Stimulated activated CD4-positive, alpha-beta T cell treated with anti-CD3 and anti-CD28 coated beads, Interleukin-15, amount 100 ng/mL, for 1 hour (primary cell): ENCODE data around the gene ROBO1.
"Not testable (repeated sequence)": the region's sequence is repeated elsewhere in the genome, so short reads cannot be mapped to it uniquely, and the experiment has no call there.

Source experiments
- DNase-seq, 2 donors: peaks; one replicate each; pipeline ENCODE4 v3.0.0-alpha.2; 2020; ENCODE audit warnings: low read depth in 1 of 2, low spot score in 1 of 2

Gene ROBO1

DNA sequence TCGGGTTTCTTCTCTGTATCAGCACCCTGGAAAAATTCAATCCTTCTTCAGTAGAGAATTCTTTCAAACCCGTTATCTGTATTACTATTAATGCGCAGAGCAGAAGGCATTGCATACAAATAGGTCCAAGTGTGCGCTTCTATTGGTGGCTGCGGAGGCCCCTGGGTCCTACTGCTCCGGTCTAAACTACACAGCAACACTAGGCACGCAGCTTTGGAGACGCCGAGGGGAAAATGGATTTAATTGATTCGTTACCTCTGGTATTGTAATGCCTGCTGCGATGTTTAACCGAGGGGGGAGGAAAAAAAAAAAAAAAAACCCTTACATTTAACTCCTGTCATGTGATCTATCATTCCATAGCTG, at the start of gene ROBO1:
Gene ROBO1 (minus strand): TSS at position 94 of the 363 bp plus-strand sequence.
- DNase-seq = no peak

- DNase-seq = no peak
Measured at GRCh38 chr3:79817224-79817623, 49.4 kb upstream of the ROBO1 start.

DNA sequence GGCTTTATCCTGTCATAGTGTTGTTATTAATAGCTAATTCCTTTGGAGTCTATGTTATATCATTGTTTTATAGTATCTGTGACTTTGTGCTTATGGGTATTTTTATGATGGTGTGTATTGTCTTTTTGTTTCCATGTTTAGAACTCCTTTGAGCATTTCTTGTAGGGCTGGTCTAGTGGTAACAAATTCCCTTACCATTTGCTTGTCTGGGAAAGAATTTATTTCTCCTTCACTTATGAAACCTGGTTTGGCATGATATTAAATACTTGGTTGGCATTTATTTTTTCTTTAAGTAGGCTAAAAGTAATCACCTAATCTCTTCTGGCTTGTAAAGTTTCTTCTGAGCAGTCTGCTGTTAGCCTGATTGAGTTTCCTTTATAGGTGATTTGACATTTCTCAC, 47.7 kb upstream of the ROBO1 start:
- no peak for DNase-seq

GRCh38 chr3:79810581-79810980, 42.8 kb upstream of the ROBO1 start:
- no peak for DNase-seq

DNA sequence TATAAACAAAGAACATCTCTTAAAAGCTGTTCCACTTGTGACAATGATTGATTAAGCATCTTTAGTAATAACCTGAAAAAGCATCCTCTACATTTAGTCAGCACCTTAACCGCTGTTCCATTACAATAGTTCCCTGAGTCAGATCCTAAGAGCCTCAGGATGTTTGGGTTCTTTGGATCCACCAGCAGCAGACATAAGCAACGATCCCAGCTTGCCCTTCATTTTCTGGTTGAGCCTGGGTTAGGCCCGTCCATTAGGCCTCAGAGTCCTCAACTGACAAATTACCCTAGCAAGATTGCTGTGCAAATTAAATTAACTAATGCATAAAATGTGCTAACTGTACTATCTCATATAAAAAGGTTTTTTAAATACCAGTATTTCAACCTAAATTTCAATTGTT, 42.3 kb upstream of the ROBO1 start:
- no peak for DNase-seq

DNA sequence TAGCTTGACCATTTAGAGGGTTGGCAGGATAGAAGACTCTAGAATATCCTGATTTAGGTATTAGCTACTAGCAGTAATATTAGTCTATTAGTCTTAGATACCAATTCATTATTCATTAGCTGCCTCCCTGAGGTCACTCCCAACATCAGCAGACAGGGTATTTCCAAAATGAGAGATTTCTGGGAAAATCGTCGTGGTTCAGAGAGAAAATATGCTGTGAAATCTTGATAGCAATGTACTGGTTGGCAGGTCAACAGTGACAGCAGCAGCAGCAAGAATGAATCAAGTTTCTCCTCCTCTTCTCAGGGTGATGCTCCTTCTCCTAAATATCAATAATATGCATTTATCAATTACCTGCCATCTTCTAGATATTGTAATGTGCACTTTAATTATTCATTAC, 41.3 kb upstream of the ROBO1 start:
- no peak for DNase-seq

- no peak for DNase-seq
Measured at GRCh38 chr3:79808515-79808914, 40.7 kb upstream of the ROBO1 start.

GRCh38 chr3:79790177-79790576, 22.4 kb upstream of the ROBO1 start:
- not testable (repeated sequence) for DNase-seq

- DNase-seq = no peak
Measured at GRCh38 chr3:79773291-79773690, 5.5 kb upstream of the ROBO1 start.

GRCh38 chr3:79769229-79769628, 1.4 kb upstream of the ROBO1 start:
- DNase-seq = no peak

- DNase-seq = no peak
Measured at GRCh38 chr3:79767194-79767904, 449 bp downstream of the ROBO1 start.

DNA sequence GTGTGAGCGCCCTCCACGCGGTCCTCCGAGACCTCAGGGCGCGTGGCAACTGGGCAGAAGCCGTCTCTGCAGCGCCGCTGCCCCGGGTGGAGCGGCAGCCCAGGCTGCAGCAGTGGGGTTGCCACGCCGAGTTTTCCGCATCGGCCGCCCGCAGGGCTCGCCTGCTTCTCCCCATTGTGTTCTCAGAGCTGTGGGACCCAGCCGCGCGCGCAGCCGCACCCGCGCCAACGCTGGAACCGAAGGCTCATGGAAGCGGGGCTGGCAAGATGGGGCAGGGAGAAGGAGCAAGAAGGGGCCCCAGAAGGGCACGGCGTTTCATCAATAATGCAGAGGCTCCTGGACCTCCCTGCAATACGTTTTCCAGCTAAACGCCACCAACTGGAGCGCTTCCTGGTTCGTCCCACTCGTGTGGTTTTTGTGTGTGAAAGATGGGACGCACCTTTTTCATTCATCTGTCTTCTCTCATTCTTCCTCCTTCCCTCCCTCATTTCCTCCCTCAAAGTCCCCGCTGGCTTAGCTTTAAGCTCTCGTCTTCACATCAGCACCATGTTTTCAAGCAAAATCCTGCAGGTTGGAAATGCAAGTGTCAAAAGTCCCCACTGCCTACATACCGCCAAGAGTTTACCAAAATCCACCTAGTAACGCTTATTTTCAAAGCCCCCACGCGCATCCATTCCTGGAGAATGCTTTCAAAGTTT, 1.2 kb downstream of the ROBO1 start:
- DNase-seq = no peak

DNA sequence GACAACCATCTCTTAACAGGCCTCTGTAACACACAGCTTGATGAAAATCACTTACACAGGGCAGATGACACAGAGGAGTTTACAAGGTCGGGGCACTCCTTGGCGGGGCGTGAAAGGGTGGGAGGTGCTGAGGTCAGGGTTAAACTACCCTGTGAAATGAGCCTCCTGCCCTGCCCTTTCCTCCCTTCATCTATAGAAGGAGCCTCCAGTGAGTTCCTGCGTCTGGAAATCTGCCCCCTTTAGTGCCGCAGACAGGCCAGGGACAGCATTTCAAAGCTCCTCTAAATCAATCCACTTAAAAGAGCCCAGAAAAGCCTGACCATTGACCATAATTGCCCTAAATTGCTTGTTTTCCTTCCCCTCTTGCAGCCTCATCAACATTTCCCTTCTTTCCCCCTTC, 1.9 kb downstream of the ROBO1 start:
- no peak for DNase-seq

GRCh38 chr3:79761441-79761840, 6.4 kb downstream of the ROBO1 start:
- DNase-seq = no peak

DNA sequence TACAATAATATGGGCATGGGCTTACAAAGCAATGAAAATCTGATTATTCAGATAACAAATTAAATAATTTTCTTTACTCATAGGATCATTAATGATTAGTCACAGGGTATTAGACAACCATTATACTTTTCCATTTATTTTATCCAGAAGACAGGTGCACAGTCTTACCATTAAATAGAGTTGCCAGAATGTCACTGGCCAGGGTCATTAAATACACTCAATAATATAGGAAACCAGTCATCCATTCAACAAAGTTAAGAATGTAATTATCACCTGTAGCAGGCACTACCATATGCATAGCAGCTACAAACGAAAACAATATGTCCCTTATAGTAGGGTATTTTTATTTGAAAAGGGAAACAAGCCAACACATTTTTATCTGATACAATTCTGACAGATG, 16.1 kb downstream of the ROBO1 start:
- DNase-seq = no peak

DNA sequence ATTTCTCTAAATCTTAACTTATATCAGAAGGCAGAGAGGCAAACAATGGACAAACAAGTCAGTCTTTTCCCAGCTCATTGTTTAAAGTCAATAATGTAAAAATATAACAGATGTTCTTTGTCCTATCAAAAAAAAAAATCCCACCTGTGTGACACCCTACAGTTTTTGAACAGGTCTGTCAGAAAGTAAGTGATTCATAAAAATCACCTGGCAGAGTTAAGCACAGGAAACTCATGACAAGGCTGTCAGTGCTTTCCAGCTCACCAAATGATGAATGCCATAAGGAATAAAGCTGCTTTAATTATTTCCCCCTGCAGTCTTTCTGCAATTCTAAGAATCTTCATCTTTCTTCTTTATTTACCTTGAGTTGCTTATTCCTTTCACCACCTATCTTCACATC, 30.3 kb downstream of the ROBO1 start:
- no peak for DNase-seq

DNA sequence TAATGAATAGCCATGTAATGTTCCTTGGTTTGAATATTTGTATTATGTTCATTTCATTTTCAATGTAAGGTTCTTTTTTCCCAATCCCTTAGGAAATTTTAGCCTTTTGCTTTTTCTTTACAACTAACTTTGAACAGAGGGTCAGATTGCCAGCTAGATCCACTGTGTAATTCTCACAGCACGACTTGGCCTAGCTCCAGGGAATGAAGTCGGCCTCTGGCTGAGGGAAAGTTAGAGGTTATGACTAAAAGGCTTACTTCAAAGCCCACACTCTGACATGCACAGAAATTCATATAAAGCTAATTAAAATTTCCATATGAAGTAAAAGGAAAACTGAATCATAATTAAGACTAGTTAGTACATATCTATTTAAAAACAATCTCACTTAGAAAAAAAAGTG, 38.7 kb downstream of the ROBO1 start:
- DNase-seq = no peak

- DNase-seq = no peak
Measured at GRCh38 chr3:79726786-79727185, 41.0 kb downstream of the ROBO1 start.

DNA sequence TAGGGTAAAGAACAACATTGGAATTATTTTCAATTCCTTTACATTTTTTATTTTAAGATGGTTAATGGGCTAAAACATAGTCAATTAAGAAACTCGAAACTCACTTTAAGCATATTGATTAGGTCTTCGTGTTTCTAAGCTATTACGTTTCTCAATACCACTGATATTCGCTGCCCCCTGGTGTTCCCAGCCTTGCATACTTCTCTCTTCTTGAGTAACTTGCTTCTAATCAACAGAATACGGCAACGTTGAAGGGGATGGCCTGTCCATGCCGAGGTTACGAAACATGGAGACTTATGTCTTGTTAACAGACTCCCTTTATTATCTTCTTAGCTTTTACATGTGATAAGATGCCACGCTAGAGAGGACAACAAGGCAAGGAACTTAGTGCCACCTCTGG, 43.6 kb downstream of the ROBO1 start:
- no peak for DNase-seq

- DNase-seq = no peak
Measured at GRCh38 chr3:79690072-79690471, 77.7 kb downstream of the ROBO1 start.

DNA sequence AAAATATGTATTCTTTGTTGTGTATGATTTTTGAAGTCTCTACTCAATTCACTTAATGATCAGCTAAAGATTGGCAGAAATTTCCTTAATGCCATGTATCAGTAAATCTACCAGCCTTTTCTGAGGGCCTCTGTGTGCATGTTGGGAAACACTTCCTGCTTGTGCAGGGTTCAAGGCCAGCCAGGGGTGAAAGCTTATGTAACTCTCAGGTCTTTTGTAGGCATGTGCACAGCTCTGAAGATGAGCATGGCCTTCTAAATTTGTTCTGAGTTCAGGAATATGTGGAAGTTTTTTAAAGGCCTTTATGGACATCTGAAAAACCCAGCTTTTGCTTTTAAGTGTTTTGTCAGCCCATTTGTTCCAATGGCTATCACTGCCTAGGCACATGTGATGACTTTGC, 82.7 kb downstream of the ROBO1 start:
- no peak for DNase-seq

- no peak for DNase-seq
Measured at GRCh38 chr3:79684041-79684440, 83.8 kb downstream of the ROBO1 start.

DNA sequence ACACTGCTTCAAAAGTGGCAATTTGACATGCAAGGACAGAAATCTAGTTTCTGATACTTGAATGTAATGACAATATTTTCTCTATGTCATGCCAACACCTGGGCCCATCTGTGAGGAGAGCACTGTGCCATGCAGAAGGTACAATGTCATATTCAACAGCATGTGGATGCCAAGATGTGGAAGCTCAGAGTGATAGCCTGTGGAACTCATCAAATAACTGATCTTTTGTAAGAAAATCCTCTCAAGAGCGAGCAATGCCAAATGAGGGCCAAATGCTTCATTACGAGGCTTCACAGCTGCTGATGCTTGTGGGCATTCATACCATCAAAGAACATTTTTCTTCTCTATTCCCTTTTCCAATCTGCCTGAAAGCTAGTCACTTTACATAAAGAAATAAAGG, 95.1 kb downstream of the ROBO1 start:
- no peak for DNase-seq
